Central memory CD8-positive, alpha-beta T cell (primary cell): ENCODE measurements around the gene RASGRF2.

Experiments used
- ATAC-seq: fragments of 150-1000 bp; cut with Tn5 transposase; replicated peaks from 2 replicates; pipeline ENCODE4 v1.10.0; 2022; ENCODE audit warnings: mild to moderate bottlenecking, moderate FRiP score, moderate number of reproducible peaks; ENCODE audit not compliant: poor library complexity, severe bottlenecking; ENCODE audit errors: extremely low read depth
- DNase-seq, 2 donors: peaks; one replicate each; pipeline ENCODE4 v3.0.0; 2021; ENCODE audit warnings: low spot score in 2 of 2
- H3K27ac Mint-ChIP-seq: one replicate; pipeline ENCODE4 v1.8.0; 2022; ENCODE audit warnings: low read depth, mild to moderate bottlenecking, moderate library complexity, mixed read lengths
- H3K27me3 Mint-ChIP-seq: one replicate; pipeline ENCODE4 v1.8.0; 2022; ENCODE audit warnings: mixed read lengths
- H3K36me3 Mint-ChIP-seq: one replicate; pipeline ENCODE4 v1.8.0; 2022; ENCODE audit warnings: mild to moderate bottlenecking, moderate library complexity, mixed read lengths; ENCODE audit not compliant: insufficient read depth
- H3K4me1 Mint-ChIP-seq: one replicate; pipeline ENCODE4 v1.8.0; 2022; ENCODE audit warnings: mixed read lengths
- H3K4me3 Mint-ChIP-seq: one replicate; pipeline ENCODE4 v1.8.0; 2022; ENCODE audit warnings: mild to moderate bottlenecking, moderate library complexity, mixed read lengths
- H3K9me3 Mint-ChIP-seq: one replicate; pipeline ENCODE4 v1.8.0; 2022; ENCODE audit warnings: mixed read lengths

RASGRF2 gene

GRCh38 chr5:81166430-81166829 lies 206.3 kb downstream of the RASGRF2 start:
- no peaks in the 10 kb centered on the region for H3K9me3 Mint-ChIP-seq
- DNase-seq (no peak), ATAC-seq (no peak)
- H3K27ac Mint-ChIP-seq: no peak overlapping the region
- no peak overlapping the region for H3K4me3 Mint-ChIP-seq
- H3K4me1 Mint-ChIP-seq: peaks cover 8% of the 10 kb centered on the region
- peaks cover 10% of the 10 kb centered on the region for H3K36me3 Mint-ChIP-seq
- H3K27me3 Mint-ChIP-seq: no peaks in the 10 kb centered on the region

- DNase-seq (no peak), ATAC-seq (no peak)
- Mint-ChIP-seq H3K4me1 (peaks cover 8% of the 10 kb centered on the region), H3K27me3 (no peaks in the 10 kb centered on the region), H3K27ac (no peak overlapping the region), H3K4me3 (no peak overlapping the region), H3K9me3 (no peaks in the 10 kb centered on the region), H3K36me3 (peaks cover 10% of the 10 kb centered on the region)
These were observed 206.9 kb downstream of the RASGRF2 start for GRCh38 chr5:81167078-81167477.

GRCh38 chr5:81167544-81167943 lies 207.4 kb downstream of the RASGRF2 start:
- H3K36me3 Mint-ChIP-seq: peaks cover 10% of the 10 kb centered on the region
- H3K4me1 Mint-ChIP-seq: peaks cover 8% of the 10 kb centered on the region
- H3K4me3 Mint-ChIP-seq: no peak overlapping the region
- H3K9me3 Mint-ChIP-seq: no peaks in the 10 kb centered on the region
- DNase-seq (no peak), ATAC-seq (no peak)
- H3K27ac Mint-ChIP-seq: no peak overlapping the region
- H3K27me3 Mint-ChIP-seq: no peaks in the 10 kb centered on the region

GRCh38 chr5:81169924-81170323 lies 209.8 kb downstream of the RASGRF2 start:
- no peak overlapping the region for H3K27ac Mint-ChIP-seq
- no peaks in the 10 kb centered on the region for H3K27me3 Mint-ChIP-seq
- ATAC-seq (no peak), DNase-seq (no peak)
- peaks cover 10% of the 10 kb centered on the region for H3K36me3 Mint-ChIP-seq
- H3K4me1 Mint-ChIP-seq: peaks cover 8% of the 10 kb centered on the region
- H3K4me3 Mint-ChIP-seq: no peak overlapping the region
- H3K9me3 Mint-ChIP-seq: no peaks in the 10 kb centered on the region

- H3K27ac Mint-ChIP-seq: no peak overlapping the region
These were observed 211.6 kb downstream of the RASGRF2 start for GRCh38 chr5:81171769-81172168.

GRCh38 chr5:81172710-81173109 lies 212.5 kb downstream of the RASGRF2 start:
- H3K4me3 Mint-ChIP-seq: no peak overlapping the region
- DNase-seq (no peak), ATAC-seq (no peak)
- H3K36me3 Mint-ChIP-seq: peaks cover 10% of the 10 kb centered on the region
- no peaks in the 10 kb centered on the region for H3K9me3 Mint-ChIP-seq
- H3K27me3 Mint-ChIP-seq: no peaks in the 10 kb centered on the region
- H3K27ac Mint-ChIP-seq: no peak overlapping the region
- peaks cover 8% of the 10 kb centered on the region for H3K4me1 Mint-ChIP-seq

More at GRCh38 chr5:81171769-81172168, 211.6 kb downstream of the RASGRF2 start:
- ATAC-seq (no peak), DNase-seq (no peak)
- H3K4me3 Mint-ChIP-seq: no peak overlapping the region
- no peaks in the 10 kb centered on the region for H3K27me3 Mint-ChIP-seq
- H3K4me1 Mint-ChIP-seq: peaks cover 8% of the 10 kb centered on the region
- no peaks in the 10 kb centered on the region for H3K9me3 Mint-ChIP-seq
- peaks cover 10% of the 10 kb centered on the region for H3K36me3 Mint-ChIP-seq

GRCh38 chr5:81177061-81177460 lies 216.9 kb downstream of the RASGRF2 start:
- Mint-ChIP-seq H3K4me3 (no peak overlapping the region), H3K9me3 (no peaks in the 10 kb centered on the region), H3K27me3 (no peaks in the 10 kb centered on the region), H3K4me1 (no peaks in the 10 kb centered on the region), H3K36me3 (peaks cover 5% of the 10 kb centered on the region), H3K27ac (no peak overlapping the region)
- no peak for DNase-seq
- no peak for ATAC-seq

GRCh38 chr5:81179959-81180358 lies 219.8 kb downstream of the RASGRF2 start:
- Mint-ChIP-seq H3K36me3 (peaks cover 5% of the 10 kb centered on the region), H3K9me3 (no peaks in the 10 kb centered on the region), H3K4me3 (no peak overlapping the region), H3K27me3 (no peaks in the 10 kb centered on the region), H3K27ac (no peak overlapping the region), H3K4me1 (no peaks in the 10 kb centered on the region)
- DNase-seq (no peak), ATAC-seq (no peak)

GRCh38 chr5:81180780-81181460 lies 220.8 kb downstream of the RASGRF2 start:
- ATAC-seq (no peak), DNase-seq (no peak)
- H3K4me3 Mint-ChIP-seq: no peak overlapping the region
- no peak overlapping the region for H3K27ac Mint-ChIP-seq
- H3K27me3 Mint-ChIP-seq: no peaks in the 10 kb centered on the region
- H3K36me3 Mint-ChIP-seq: peaks cover 5% of the 10 kb centered on the region
- no peaks in the 10 kb centered on the region for H3K4me1 Mint-ChIP-seq
- H3K9me3 Mint-ChIP-seq: no peaks in the 10 kb centered on the region

- Mint-ChIP-seq H3K9me3 (no peaks in the 10 kb centered on the region), H3K27me3 (no peaks in the 10 kb centered on the region), H3K36me3 (peaks cover 6% of the 10 kb centered on the region), H3K27ac (no peak overlapping the region), H3K4me3 (no peak overlapping the region), H3K4me1 (peaks cover 5% of the 10 kb centered on the region)
- ATAC-seq (no peak), DNase-seq (no peak)
These were observed 221.6 kb downstream of the RASGRF2 start for GRCh38 chr5:81181576-81182316.

GRCh38 chr5:81182396-81183390 lies 222.5 kb downstream of the RASGRF2 start:
- no peak overlapping the region for H3K27ac Mint-ChIP-seq
- H3K27me3 Mint-ChIP-seq: no peaks in the 10 kb centered on the region
- peaks cover 5% of the 10 kb centered on the region for H3K36me3 Mint-ChIP-seq
- H3K9me3 Mint-ChIP-seq: no peaks in the 10 kb centered on the region
- H3K4me1 Mint-ChIP-seq: peaks cover 6% of the 10 kb centered on the region
- DNase-seq: no peak
- no peak overlapping the region for H3K4me3 Mint-ChIP-seq
- no peak for ATAC-seq
